HEK293 (cell line): ENCODE data around the gene C1QL2.

ENCODE experiments used
- CTCF ChIP-seq: fragments of 450-650 bp; formaldehyde crosslinking; IDR thresholded peaks from 2 replicates; pipeline ENCODE4 v1.5.1; 2016; ENCODE audit warnings: missing biosample characterization, missing genetic modification characterization
- KLF16 ChIP-seq: fragments of 450-650 bp; formaldehyde crosslinking; IDR thresholded peaks from 2 replicates; pipeline ENCODE4 v1.5.1; 2017; ENCODE audit warnings: missing biosample characterization, missing genetic modification characterization
- MYNN ChIP-seq: fragments of 450-650 bp; formaldehyde crosslinking; IDR thresholded peaks from 2 replicates; pipeline ENCODE4 v1.5.1; 2016; ENCODE audit warnings: missing biosample characterization, missing genetic modification characterization, borderline replicate concordance
- YY2 ChIP-seq: fragments of 450-650 bp; formaldehyde crosslinking; IDR thresholded peaks from 2 replicates; pipeline ENCODE4 v1.5.1; 2016; ENCODE audit warnings: missing biosample characterization, missing genetic modification characterization
- ZBTB8A ChIP-seq: fragments of 450-650 bp; formaldehyde crosslinking; IDR thresholded peaks from 2 replicates; pipeline ENCODE4 v1.5.1; 2016; ENCODE audit warnings: missing biosample characterization, missing genetic modification characterization
- ZSCAN5A ChIP-seq: fragments of 450-650 bp; formaldehyde crosslinking; IDR thresholded peaks from 2 replicates; pipeline ENCODE4 v1.5.1; 2016; ENCODE audit warnings: missing biosample characterization, missing genetic modification characterization

- TF ChIP-seq ZSCAN5A (tag by site-specific recombination) (no peak), KLF16 (tag by site-specific recombination) (no peak), CTCF (tag by site-specific recombination) (no peak), MYNN (tag by site-specific recombination) (no peak), YY2 (tag by site-specific recombination) (no peak), ZBTB8A (tag by site-specific recombination) (no peak)
These were observed 45.6 kb downstream of the C1QL2 start for GRCh38 chr2:119112770-119113488.
